Fibroblast of mammary gland (primary cell): ENCODE measurements around the gene TARBP2.

ENCODE experiments used
- DNase-seq: peaks from one replicate; pipeline ENCODE4 v3.0.0-alpha.2; 2010; ENCODE audit warnings: low read depth
- H3K4me3 ChIP-seq: 2 replicates; pipeline ENCODE4 v1.5.1; 2011; ENCODE audit warnings: low read depth, mild to moderate bottlenecking, low read length, moderate library complexity; ENCODE audit not compliant: control insufficient read depth
- CTCF ChIP-seq: conservative IDR thresholded peaks from 2 replicates; pipeline ENCODE4 v1.5.1; 2011; ENCODE audit warnings: low read depth, low read length, inconsistent platforms; ENCODE audit not compliant: control insufficient read depth, insufficient read depth

TARBP2 gene

GRCh38 chr12:53550595-53550994 is 49.5 kb downstream of the TARBP2 start:
- TF ChIP-seq CTCF: no peak
- no peak overlapping the region for H3K4me3 ChIP-seq
- peak; percentile 65 for DNase-seq

- no peak for DNase-seq
- TF ChIP-seq CTCF: no peak
- no peak overlapping the region for H3K4me3 ChIP-seq
Observed at GRCh38 chr12:53551889-53552291, 50.8 kb downstream of the TARBP2 start.

GRCh38 chr12:53552361-53553327 is 51.6 kb downstream of the TARBP2 start:
- H3K4me3 ChIP-seq: no peak overlapping the region
- no peak for DNase-seq
- no peak for TF ChIP-seq CTCF
